GM12892 (cell line): ENCODE results near the gene CLCA2.

ENCODE experiments used
- POLR2A ChIP-seq: IDR thresholded peaks from 2 replicates; pipeline ENCODE4 v1.6.1; 2011; ENCODE audit warnings: low read depth, low read length, control low read depth
- POLR2AphosphoS5 ChIP-seq: IDR thresholded peaks from 2 replicates; pipeline ENCODE4 v1.6.1; 2011; ENCODE audit warnings: low read depth, low read length, control low read depth

GRCh38 chr1:86430376-86430775, 6.4 kb downstream of the CLCA2 start:
- no peak for TF ChIP-seq POLR2A
- TF ChIP-seq POLR2AphosphoS5, result no peak
